ENCODE data around the gene ANKEF1.
"Not testable (repeated sequence)": the region's sequence is repeated elsewhere in the genome, so short reads cannot be mapped to it uniquely, and the experiment has no call there.

Gene ANKEF1

GRCh38 chr20:10034717-10035571 lies at the start of gene ANKEF1:
ANKEF1 (plus strand) TSS chr20:10034987; CDS start chr20:10038302, 3,315 bp downstream.
- DNase-seq (ENCODE audit: low spot score) = peak; percentile 87

DNA sequence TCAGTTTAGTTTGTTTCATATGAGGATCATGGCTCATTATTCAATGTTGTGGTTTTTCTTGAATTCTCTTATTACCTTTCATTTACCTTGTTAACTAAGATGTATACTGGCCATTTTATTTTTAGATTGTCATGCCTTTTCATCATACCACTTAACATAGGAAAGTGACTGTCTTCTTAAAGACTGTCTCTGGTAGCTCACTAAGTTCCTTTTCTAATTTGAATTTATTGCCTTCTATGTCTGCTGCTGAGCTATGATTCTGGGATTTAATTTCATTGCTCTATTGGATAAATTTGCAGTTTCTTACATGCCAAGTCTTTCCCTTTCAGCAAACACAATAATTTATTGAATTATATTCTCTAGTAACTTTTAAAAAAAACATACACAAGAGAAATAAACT lies 49.5 kb upstream of the ANKEF1 start:
- DNase-seq (ENCODE audit: low spot score) = no peak

DNA sequence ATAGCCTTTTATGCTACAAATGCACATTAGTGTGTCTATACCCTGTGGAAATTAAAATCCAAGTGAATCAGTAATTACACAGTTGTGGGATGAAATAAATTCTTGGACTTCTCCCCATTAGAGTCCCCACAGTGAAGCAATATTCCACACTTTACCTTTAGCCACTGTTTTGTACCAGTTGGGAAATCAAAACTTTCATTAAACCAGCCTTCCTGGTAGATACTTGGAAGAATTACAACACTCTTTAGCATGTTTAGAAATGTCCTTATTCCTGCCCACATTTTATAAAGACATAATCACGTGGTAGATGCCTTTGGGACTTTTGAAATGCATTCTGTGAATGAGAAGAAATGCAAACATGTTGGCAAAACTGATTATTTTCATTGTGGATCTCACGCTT lies 49.0 kb upstream of the ANKEF1 start:
- no peak for DNase-seq (ENCODE audit: low spot score)

GRCh38 chr20:9989066-9989724 lies 45.6 kb upstream of the ANKEF1 start:
- peak; percentile 13 for DNase-seq (ENCODE audit: low spot score)

DNA sequence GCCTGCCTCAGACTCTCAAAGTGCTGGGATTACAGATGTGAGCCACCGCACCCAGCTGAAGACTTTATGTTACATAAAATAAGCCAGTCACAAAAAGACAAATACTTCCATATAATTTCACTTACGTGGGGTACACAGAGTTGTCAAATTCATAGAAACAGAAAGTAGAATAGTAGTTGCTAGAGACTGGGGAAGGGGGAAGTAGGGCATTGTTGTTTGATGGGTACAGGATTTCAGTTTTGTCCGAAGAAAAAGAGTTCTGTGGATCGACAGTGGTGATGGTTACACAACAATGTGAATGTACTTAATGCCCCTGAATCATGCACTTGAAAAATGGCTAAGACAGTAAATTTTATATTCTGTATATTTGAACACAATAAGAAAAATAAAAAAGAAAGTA lies 41.6 kb upstream of the ANKEF1 start:
- no peak for DNase-seq (ENCODE audit: low spot score)

DNA sequence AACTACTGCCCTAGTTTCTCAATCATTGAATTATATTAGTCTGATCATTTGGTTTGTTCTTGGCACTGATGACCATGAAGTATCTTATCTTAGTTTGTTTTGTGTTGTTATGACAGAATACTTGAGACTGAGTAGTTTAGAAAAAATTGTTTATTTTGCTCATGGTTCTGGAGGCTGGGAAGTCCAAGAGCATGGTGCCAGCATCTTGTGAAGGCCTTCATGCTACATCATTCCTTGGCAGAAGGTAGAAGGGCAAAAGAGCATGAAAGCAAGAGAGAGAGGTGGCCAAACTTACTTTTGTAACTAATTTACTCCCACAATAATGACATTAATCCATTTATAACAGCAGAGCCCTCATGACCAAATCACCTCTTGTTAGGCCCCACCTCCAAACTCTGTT lies 40.1 kb upstream of the ANKEF1 start:
- DNase-seq (ENCODE audit: low spot score) = no peak

- DNase-seq (ENCODE audit: low spot score) = no peak
Observed at GRCh38 chr20:9995510-9996272, 39.1 kb upstream of the ANKEF1 start.

GRCh38 chr20:9996944-9997343 lies 37.8 kb upstream of the ANKEF1 start:
- DNase-seq (ENCODE audit: low spot score) = no peak

DNA sequence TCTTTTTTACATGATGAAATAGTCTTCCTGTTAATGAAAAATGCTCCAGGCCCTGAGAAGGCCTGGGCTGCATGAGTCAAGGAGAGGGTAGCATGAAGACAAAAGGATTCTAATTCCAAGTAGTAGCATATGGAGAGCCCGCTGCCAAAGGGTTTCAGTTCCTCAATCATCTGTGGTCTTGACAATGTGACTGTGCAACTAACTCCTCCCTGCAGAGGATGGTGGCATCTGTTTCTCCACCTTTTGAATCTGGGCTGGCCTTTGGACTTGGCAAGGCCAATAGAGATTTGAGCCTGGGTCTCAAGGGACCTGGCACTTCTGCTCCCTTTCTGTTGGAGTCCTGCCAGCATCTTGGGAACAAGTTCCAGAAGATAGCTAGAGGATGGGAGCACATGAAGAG lies 35.1 kb upstream of the ANKEF1 start:
- no peak for DNase-seq (ENCODE audit: low spot score)

DNA sequence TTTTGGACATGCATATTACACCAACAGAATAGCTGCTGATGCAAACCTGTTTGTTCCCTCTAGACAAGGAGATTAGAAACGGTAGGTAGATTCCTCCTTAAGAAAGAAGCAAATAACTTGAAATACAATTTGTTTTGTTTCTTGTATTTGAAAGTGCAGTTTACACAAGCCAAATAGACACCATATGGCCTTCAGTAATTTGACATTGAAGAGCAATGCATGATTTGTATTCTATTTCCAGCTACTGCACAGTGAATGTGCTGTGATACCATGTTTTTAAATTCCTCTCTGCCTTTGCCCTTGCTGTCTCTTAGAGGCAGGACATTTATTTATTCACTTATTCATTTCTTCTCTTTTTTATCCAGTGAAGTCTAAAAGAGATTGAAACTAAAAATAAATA lies 31.9 kb upstream of the ANKEF1 start:
- DNase-seq (ENCODE audit: low spot score) = no peak

GRCh38 chr20:10004900-10005299 lies 29.9 kb upstream of the ANKEF1 start:
- no peak for DNase-seq (ENCODE audit: low spot score)

GRCh38 chr20:10005885-10006284 lies 28.9 kb upstream of the ANKEF1 start:
- no peak for DNase-seq (ENCODE audit: low spot score)

GRCh38 chr20:10006447-10007090 lies 28.2 kb upstream of the ANKEF1 start:
- DNase-seq (ENCODE audit: low spot score) = no peak

- DNase-seq (ENCODE audit: low spot score) = no peak
Observed at GRCh38 chr20:10007158-10007557, 27.6 kb upstream of the ANKEF1 start.

DNA sequence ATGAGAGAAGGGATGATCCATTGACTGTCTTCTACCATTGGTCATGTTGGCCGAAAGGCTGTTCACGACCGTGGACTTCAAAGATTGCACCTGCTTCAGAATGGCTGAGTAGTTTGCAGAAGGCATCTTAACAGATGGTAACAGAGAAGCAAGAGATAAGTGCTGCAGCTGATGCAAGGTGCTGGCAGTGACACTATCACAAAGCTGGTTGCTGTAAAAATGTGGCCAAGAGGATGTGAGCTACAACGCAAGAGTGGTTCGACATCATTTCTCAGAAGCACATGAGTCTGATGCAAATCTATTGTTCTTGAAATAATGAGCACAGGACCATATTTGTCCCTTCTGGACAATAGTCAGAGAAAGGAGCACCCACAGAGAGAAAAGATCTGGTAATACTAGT lies 27.0 kb upstream of the ANKEF1 start:
- DNase-seq (ENCODE audit: low spot score) = no peak

GRCh38 chr20:10012464-10012863 lies 22.3 kb upstream of the ANKEF1 start:
- DNase-seq (ENCODE audit: low spot score) = no peak

DNA sequence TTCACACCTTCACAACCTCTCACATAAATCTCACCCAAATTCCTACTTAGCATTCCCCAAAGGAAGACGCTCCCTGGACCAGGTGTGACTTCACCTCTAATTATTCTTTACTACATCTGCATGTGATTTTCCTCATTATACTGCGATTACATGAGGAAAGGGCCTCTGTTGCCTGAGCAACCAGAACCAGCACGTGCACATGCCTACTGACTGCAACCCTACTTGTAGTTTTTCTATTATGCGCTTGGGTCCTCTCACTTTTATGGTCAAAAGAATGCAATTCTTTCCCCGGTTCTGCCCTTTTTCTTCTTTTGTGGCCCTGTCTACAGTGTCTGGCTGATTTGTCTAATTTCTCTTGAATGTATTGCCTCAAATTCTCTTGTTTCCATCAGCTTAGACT lies 20.4 kb upstream of the ANKEF1 start:
- no peak for DNase-seq (ENCODE audit: low spot score)

- no peak for DNase-seq (ENCODE audit: low spot score)
Observed at GRCh38 chr20:10020937-10021336, 13.8 kb upstream of the ANKEF1 start.

DNA sequence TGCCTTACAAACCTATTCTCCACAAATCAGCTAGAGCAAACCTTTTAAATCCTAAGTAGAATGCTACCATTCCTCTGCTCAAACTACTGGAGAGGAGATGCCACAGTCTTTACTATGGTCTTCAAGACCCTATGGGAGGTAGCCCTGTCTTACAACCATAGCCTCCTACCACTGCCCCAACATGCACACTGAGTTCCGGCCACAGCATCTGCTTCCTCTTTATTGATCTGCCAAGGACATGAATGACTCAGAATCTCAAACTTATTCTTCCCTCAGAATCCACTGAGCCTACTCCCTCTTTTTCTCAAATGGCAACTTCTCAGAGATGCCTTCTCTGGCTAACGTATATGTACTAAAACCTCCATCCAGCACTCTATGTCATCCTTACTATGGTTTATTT lies 12.2 kb upstream of the ANKEF1 start:
- DNase-seq (ENCODE audit: low spot score) = no peak

- no peak for DNase-seq (ENCODE audit: low spot score)
Observed at GRCh38 chr20:10023911-10024310, 10.9 kb upstream of the ANKEF1 start.

- not testable (repeated sequence) for DNase-seq (ENCODE audit: low spot score)
Observed at GRCh38 chr20:10031451-10032215, 3.2 kb upstream of the ANKEF1 start.

- DNase-seq (ENCODE audit: low spot score) = not testable (repeated sequence)
Observed at GRCh38 chr20:10032269-10032668, 2.5 kb upstream of the ANKEF1 start.

Data from AG08396 (cell line).